Liver (tissue), 3 donors: ENCODE data around the gene EVX1.

Experiments
- CTCF ChIP-seq: fragments of 150-350 bp; IDR thresholded peaks from 2 replicates; pipeline ENCODE4 v1.5.1; 2017; ENCODE audit warnings: improper control_type of control experiment, low read depth, low read length; ENCODE audit not compliant: missing input control
- JUND ChIP-seq, 2 donors: IDR thresholded peaks; 2 replicates each; pipeline ENCODE4 v1.6.1; 2016; ENCODE audit warnings: antibody characterized with exemption in 2 of 2
- RAD21 ChIP-seq, 2 donors: IDR thresholded peaks; 2 replicates each; pipeline ENCODE4 v1.6.1; 2016; ENCODE audit warnings: antibody characterized with exemption in 2 of 2, mild to moderate bottlenecking in 2 of 2
- RXRA ChIP-seq, 2 donors: IDR thresholded peaks; 2 replicates each; pipeline ENCODE4 v1.6.1; 2017 to 2018; ENCODE audit warnings: antibody characterized with exemption in 2 of 2, mild to moderate bottlenecking in 1 of 2
- TF ChIP-seq, protein P1 (sequence below): IDR thresholded peaks from 2 replicates; pipeline ENCODE4 v1.6.1; 2016; ENCODE audit warnings: antibody characterized with exemption
- donor health status: healthy.
- donor health status: healthy.

DNA sequence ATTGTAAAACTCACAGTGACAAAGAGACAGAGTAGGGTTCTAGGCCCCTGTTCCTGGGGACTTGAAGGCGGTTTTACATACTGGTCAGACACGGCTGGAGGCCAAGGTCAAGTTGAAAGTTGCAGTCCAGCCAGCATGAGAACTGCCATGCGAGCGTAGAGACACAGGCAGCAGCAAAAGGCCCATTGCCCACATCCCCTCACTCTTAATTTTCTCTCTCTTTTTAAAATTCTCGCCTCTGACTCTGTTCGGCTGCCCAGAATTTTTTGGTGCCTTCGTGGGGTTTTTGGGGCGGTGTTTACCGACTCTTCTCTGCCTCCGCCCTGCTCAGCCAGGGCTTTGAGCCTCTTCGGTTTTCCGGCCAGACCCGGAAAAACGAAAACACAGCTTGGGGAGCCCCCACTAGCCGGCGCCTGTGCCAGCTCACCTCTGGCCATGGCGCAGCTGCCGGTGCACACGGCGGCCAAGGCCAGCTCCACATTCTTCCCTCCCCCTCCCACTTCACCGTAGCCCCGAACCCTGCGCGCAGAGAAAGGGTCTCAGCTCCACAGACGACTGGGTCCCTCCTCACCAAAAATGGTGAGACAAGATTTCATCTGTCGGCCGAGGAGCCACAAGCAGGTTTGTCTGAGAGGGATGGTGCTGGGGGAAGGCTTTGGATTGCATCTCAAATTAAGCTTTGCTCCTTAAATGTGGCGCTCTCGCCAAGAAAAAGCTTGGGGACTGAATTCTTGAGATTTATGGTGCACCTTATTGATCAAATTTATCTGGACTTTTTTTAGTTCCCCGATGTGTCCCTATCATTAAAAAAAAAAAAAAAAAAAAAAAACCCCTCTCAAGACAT lies 40.4 kb upstream of the EVX1 start:
- no peak for TF ChIP-seq JUND (IDR thresholded peaks at IDR 0.05)
- TF ChIP-seq CTCF, result no peak
- no peak for TF ChIP-seq RXRA (IDR thresholded peaks at IDR 0.05)
- no peak for TF ChIP-seq RAD21 (IDR thresholded peaks at IDR 0.05)
- TF ChIP-seq, protein P1, sequence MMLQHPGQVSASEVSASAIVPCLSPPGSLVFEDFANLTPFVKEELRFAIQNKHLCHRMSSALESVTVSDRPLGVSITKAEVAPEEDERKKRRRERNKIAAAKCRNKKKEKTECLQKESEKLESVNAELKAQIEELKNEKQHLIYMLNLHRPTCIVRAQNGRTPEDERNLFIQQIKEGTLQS, result no peak
